ENCODE data around the gene SECISBP2.

SECISBP2 gene

DNA sequence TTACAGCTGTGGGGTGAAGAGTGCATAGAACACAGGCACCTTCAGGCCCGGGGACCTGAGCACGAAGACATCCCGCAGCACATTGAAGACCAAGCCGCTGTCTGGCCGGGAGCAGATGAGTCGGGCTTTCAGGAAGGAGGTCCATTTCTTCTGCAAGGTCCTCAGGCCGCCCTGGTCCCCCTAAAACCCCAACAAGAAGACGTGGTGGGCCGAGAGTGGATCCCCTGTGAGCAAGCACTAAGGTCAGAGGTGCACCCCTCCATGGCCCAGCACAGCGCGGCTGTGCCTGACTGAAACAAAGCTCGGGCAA, 70.5 kb downstream of the SECISBP2 start:
- Histone ChIP-seq H3K27ac (ENCODE audit: low read depth, low read length) (no peak overlapping the region), H3F3A (ENCODE audit: insufficient read depth) (no peaks in the 10 kb centered on the region), H3K9me3 (ENCODE audit: insufficient read depth, low read length) (no peaks in the 10 kb centered on the region), H3K9me2 (replicated peaks; ENCODE audit: insufficient read depth, low read length) (no peaks in the 10 kb centered on the region), H3K9ac (ENCODE audit: low read length) (no peak overlapping the region), H3K79me2 (ENCODE audit: insufficient read depth, low read length) (no peaks in the 10 kb centered on the region), H3K36me3 (ENCODE audit: low read length) (no peaks in the 10 kb centered on the region), H2AFZ (ENCODE audit: low read depth, low read length, severe bottlenecking) (no peak overlapping the region), H3K27me3 (ENCODE audit: low read length) (no peaks in the 10 kb centered on the region), H3K4me3 (ENCODE audit: insufficient read depth, low read length, poor library complexity, severe bottlenecking) (no peak overlapping the region), H4K20me1 (ENCODE audit: low read depth, low read length) (no peaks in the 10 kb centered on the region), H3K4me2 (ENCODE audit: low read depth, low read length, poor library complexity, severe bottlenecking) (no peak overlapping the region)
- TF ChIP-seq, protein P1, sequence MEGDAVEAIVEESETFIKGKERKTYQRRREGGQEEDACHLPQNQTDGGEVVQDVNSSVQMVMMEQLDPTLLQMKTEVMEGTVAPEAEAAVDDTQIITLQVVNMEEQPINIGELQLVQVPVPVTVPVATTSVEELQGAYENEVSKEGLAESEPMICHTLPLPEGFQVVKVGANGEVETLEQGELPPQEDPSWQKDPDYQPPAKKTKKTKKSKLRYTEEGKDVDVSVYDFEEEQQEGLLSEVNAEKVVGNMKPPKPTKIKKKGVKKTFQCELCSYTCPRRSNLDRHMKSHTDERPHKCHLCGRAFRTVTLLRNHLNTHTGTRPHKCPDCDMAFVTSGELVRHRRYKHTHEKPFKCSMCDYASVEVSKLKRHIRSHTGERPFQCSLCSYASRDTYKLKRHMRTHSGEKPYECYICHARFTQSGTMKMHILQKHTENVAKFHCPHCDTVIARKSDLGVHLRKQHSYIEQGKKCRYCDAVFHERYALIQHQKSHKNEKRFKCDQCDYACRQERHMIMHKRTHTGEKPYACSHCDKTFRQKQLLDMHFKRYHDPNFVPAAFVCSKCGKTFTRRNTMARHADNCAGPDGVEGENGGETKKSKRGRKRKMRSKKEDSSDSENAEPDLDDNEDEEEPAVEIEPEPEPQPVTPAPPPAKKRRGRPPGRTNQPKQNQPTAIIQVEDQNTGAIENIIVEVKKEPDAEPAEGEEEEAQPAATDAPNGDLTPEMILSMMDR (IDR thresholded peaks at IDR 0.05; ENCODE audit: insufficient read depth, low read length, poor library complexity, severe bottlenecking) = no peak
- no peak for TF ChIP-seq EZH2phosphoT487 (conservative IDR thresholded peaks at IDR 0.05; ENCODE audit: low read length)

DNA sequence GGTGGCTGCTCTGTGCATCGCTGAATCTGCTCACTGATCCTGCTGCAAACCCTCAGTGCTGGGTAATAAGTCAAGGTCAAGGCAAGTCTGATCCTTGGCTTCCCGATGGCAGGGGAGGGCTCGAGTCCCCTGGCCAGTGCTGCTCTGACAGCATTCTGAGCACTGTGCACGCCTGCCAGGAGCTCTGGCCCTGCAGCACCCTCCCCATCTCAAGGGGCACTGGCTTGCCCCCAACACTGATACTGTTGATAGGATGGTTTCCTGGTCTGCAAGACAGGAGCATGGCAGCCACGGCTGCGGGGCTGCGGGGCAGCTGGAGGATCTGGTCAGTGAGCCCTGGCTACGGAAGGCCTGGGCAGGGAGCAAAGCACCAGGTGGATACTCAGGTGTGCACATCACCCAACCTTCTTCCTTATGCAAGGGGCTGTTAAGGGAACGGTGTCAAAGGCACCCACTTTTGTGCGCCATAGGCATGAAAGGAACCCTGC, 71.8 kb downstream of the SECISBP2 start:
- Histone ChIP-seq H3K27me3 (ENCODE audit: low read length) (no peaks in the 10 kb centered on the region), H2AFZ (ENCODE audit: low read depth, low read length, severe bottlenecking) (no peak overlapping the region), H3F3A (ENCODE audit: insufficient read depth) (no peaks in the 10 kb centered on the region), H4K20me1 (ENCODE audit: low read depth, low read length) (no peaks in the 10 kb centered on the region), H3K9ac (ENCODE audit: low read length) (no peak overlapping the region), H3K4me3 (ENCODE audit: insufficient read depth, low read length, poor library complexity, severe bottlenecking) (no peak overlapping the region), H3K9me3 (ENCODE audit: insufficient read depth, low read length) (no peaks in the 10 kb centered on the region), H3K27ac (ENCODE audit: low read depth, low read length) (no peak overlapping the region), H3K36me3 (ENCODE audit: low read length) (no peaks in the 10 kb centered on the region), H3K79me2 (ENCODE audit: insufficient read depth, low read length) (no peaks in the 10 kb centered on the region), H3K9me2 (replicated peaks; ENCODE audit: insufficient read depth, low read length) (no peaks in the 10 kb centered on the region), H3K4me2 (ENCODE audit: low read depth, low read length, poor library complexity, severe bottlenecking) (no peak overlapping the region)
- no peak for TF ChIP-seq EZH2phosphoT487 (conservative IDR thresholded peaks at IDR 0.05; ENCODE audit: low read length)
- TF ChIP-seq, protein P1 (IDR thresholded peaks at IDR 0.05; ENCODE audit: insufficient read depth, low read length, poor library complexity, severe bottlenecking) = no peak

DNA sequence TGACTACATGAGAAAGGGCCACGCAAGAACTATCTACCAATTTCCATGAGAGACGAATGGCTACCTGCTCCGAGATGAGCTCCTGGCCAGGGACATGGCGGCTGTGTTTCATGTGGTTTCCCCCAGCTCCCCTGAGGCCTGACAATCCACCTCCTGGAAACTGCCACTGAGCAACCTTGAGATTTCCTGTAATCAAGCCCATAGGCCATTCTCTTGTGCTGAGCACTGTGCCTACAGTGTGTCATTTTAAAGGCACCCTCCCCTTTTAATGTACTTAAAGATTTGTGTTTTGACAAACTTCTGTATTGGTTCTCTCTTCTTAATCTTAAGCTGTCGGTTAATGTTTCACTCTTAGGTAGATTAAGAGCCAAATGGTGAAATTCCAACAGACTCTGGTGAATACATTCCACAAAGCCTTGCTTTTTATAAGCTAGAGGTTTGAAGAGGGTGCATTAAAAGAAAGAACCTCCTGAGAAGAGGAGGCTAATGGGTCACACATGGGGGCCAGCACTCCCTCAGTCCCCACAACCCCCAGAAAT, 72.3 kb downstream of the SECISBP2 start:
- Histone ChIP-seq H3K9me2 (replicated peaks; ENCODE audit: insufficient read depth, low read length) (no peaks in the 10 kb centered on the region), H2AFZ (ENCODE audit: low read depth, low read length, severe bottlenecking) (no peak overlapping the region), H3K36me3 (ENCODE audit: low read length) (no peaks in the 10 kb centered on the region), H3K27ac (ENCODE audit: low read depth, low read length) (no peak overlapping the region), H3K27me3 (ENCODE audit: low read length) (no peaks in the 10 kb centered on the region), H3K4me2 (ENCODE audit: low read depth, low read length, poor library complexity, severe bottlenecking) (no peak overlapping the region), H3K79me2 (ENCODE audit: insufficient read depth, low read length) (no peaks in the 10 kb centered on the region), H4K20me1 (ENCODE audit: low read depth, low read length) (no peaks in the 10 kb centered on the region), H3K9ac (ENCODE audit: low read length) (no peak overlapping the region), H3K9me3 (ENCODE audit: insufficient read depth, low read length) (no peaks in the 10 kb centered on the region), H3K4me3 (ENCODE audit: insufficient read depth, low read length, poor library complexity, severe bottlenecking) (no peak overlapping the region), H3F3A (ENCODE audit: insufficient read depth) (no peaks in the 10 kb centered on the region)
- TF ChIP-seq, protein P1 (IDR thresholded peaks at IDR 0.05; ENCODE audit: insufficient read depth, low read length, poor library complexity, severe bottlenecking) = no peak
- TF ChIP-seq EZH2phosphoT487 (conservative IDR thresholded peaks at IDR 0.05; ENCODE audit: low read length) = no peak

All from SU-DHL-6 (cell line).